CD14-positive monocyte (primary cell): ENCODE results near the gene PCK2. TPM values are rescaled to one million over a fixed set of nuclear protein-coding genes. Genes with fewer than 3 reads are reported as not detected.
A peak's percentile ranks its signal among the peaks of the same experiment; 100 is the strongest.

Experiments used
- DNase-seq, 3 donors: peaks; one replicate each; pipeline ENCODE4 v3.0.0-alpha.2; 2011 to 2022
- H2AFZ ChIP-seq: 2 replicates; pipeline ENCODE4 v1.6.0; 2012; ENCODE audit warnings: mild to moderate bottlenecking, low read depth, low read length, inconsistent platforms; ENCODE audit not compliant: insufficient read depth, poor library complexity, severe bottlenecking
- H3K27ac ChIP-seq, 2 donors: 1 replicate in 1 of 2; 2 replicates in 1 of 2; pipeline ENCODE4 v1.5.1; 2012 to 2013; ENCODE audit warnings: low read length in 2 of 2, control low read depth in 1 of 2, inconsistent platforms in 1 of 2, low read depth in 1 of 2, mild to moderate bottlenecking in 1 of 2
- H3K27me3 ChIP-seq, 2 donors: one replicate each; pipeline versions ENCODE4 v1.6.0 to v1.6.1; 2011 to 2013; ENCODE audit warnings: low read length in 2 of 2; ENCODE audit not compliant: control insufficient read depth in 2 of 2, insufficient read depth in 2 of 2
- H3K36me3 ChIP-seq, 2 donors: replicated peaks in 1 of 2; 1 replicate in 1 of 2; 2 replicates in 1 of 2; pipeline versions ENCODE4 v1.5.1 to v1.6.1; 2012 to 2013; ENCODE audit warnings: low read length in 2 of 2, control low read depth in 1 of 2, inconsistent platforms in 1 of 2, mild to moderate bottlenecking in 1 of 2; ENCODE audit not compliant: insufficient read depth in 2 of 2, control insufficient read depth in 1 of 2
- H3K4me1 ChIP-seq, 2 donors: 1 replicate in 1 of 2; 2 replicates in 1 of 2; pipeline versions ENCODE4 v1.5.1 to v1.6.1; 2012 to 2013; ENCODE audit warnings: low read length in 2 of 2, control low read depth in 1 of 2, inconsistent platforms in 1 of 2, mild to moderate bottlenecking in 1 of 2, moderate library complexity in 1 of 2; ENCODE audit not compliant: insufficient read depth in 2 of 2, control insufficient read depth in 1 of 2
- H3K4me2 ChIP-seq: replicated peaks from 2 replicates; pipeline ENCODE3; 2012; ENCODE audit warnings: low read length, moderate library complexity, mild to moderate bottlenecking; ENCODE audit not compliant: poor library complexity, severe bottlenecking; ENCODE audit errors: extremely low read depth
- H3K4me3 ChIP-seq, 3 experiments: fragments of 200-600 bp in 1 of 3; sonication (generic) in 1 of 3; replicated peaks in 1 of 3; 1 replicate in 2 of 3; 2 replicates in 1 of 3; pipeline ENCODE4 v1.5.1; 2011 to 2013; ENCODE audit warnings: low read length in 3 of 3, mild to moderate bottlenecking in 3 of 3, control low read depth in 2 of 3, low read depth in 2 of 3, inconsistent platforms in 1 of 3, moderate library complexity in 1 of 3
- H3K79me2 ChIP-seq: 2 replicates; pipeline ENCODE4 v1.6.0; 2012; ENCODE audit warnings: mild to moderate bottlenecking, control low read depth, inconsistent platforms, low read length, moderate library complexity; ENCODE audit not compliant: insufficient read depth
- H3K9ac ChIP-seq: 2 replicates; pipeline ENCODE4 v1.6.0; 2017; ENCODE audit warnings: low read length, mild to moderate bottlenecking; ENCODE audit not compliant: insufficient read depth, poor library complexity, severe bottlenecking
- H3K9me3 ChIP-seq, 2 donors: replicated peaks in 1 of 2; 1 replicate in 1 of 2; 2 replicates in 1 of 2; pipeline versions ENCODE4 v1.5.1 to v1.6.1; 2012 to 2013; ENCODE audit warnings: low read length in 2 of 2, control low read depth in 1 of 2; ENCODE audit not compliant: control insufficient read depth in 1 of 2, insufficient read depth in 1 of 2
- H4K20me1 ChIP-seq: 2 replicates; pipeline ENCODE4 v1.6.0; 2012; ENCODE audit warnings: mild to moderate bottlenecking, low read length, control low read depth, moderate library complexity; ENCODE audit not compliant: insufficient read depth
- H3K27ac Mint-ChIP-seq, 7 donors: one replicate each; pipeline ENCODE4 v1.8.0; 2020; ENCODE audit warnings: mild to moderate bottlenecking in 7 of 7, mixed read lengths in 7 of 7, moderate library complexity in 6 of 7, inconsistent platforms in 2 of 7
- H3K27me3 Mint-ChIP-seq, 3 donors: one replicate each; pipeline ENCODE4 v1.8.0; 2021 to 2022; ENCODE audit warnings: low read depth in 3 of 3, mild to moderate bottlenecking in 3 of 3, mixed read lengths in 3 of 3, moderate library complexity in 3 of 3, inconsistent platforms in 1 of 3
- H3K36me3 Mint-ChIP-seq, 2 donors: one replicate each; pipeline ENCODE4 v1.8.0; 2020; ENCODE audit warnings: mixed read lengths in 2 of 2, inconsistent platforms in 1 of 2, mild to moderate bottlenecking in 1 of 2
- H3K4me1 Mint-ChIP-seq: one replicate; pipeline ENCODE4 v1.8.0; 2020; ENCODE audit warnings: mild to moderate bottlenecking, mixed read lengths
- H3K4me3 Mint-ChIP-seq, 2 donors: one replicate each; pipeline ENCODE4 v1.8.0; 2020; ENCODE audit warnings: mild to moderate bottlenecking in 2 of 2, mixed read lengths in 2 of 2, moderate library complexity in 1 of 2
- H3K9me3 Mint-ChIP-seq, 7 donors: one replicate each; pipeline ENCODE4 v1.8.0; 2020 to 2022; ENCODE audit warnings: mixed read lengths in 7 of 7, mild to moderate bottlenecking in 6 of 7, moderate library complexity in 6 of 7, inconsistent platforms in 2 of 7
- WGBS: methylation state at CpG from one replicate; pipeline ENCODE4 v1.1.5; 2013; ENCODE audit warnings: missing lambda C conversion rate; ENCODE audit not compliant: insufficient coverage; 5-methylcytosine and 5-hydroxymethylcytosine counted together
- intact Hi-C, 2 donors: fragments of 100-400 bp; cut with micrococcal nuclease; formaldehyde crosslinking; loops; one replicate each; pipeline versions ENCODE4 v1.15.0 to v1.15.1; 2023
- polyA plus RNA-seq, 3 donors: library from polyadenylated mRNA; depleted of rRNA in 1 of 3; unstranded in 2 of 3; stranded (reverse) in 1 of 3; fragments of 300-500 nt in 2 of 3; fragments of >200 nt in 1 of 3; fragmentation: Illumina TruSeq in 2 of 3; gene quantifications; 1 replicate in 2 of 3; 2 replicates in 1 of 3; pipeline ENCODE4 v1.2.3, GENCODE V29; 2012 to 2021
- TF ChIP-seq, protein P1 (sequence below): fragments of 200-600 bp; IDR thresholded peaks from one replicate; pipeline ENCODE4 v1.8.0; 2022; ENCODE audit warnings: antibody characterized with exemption, mild to moderate bottlenecking

The PCK2 gene
- polyA plus RNA-seq, 3 donors = 29.9 to 34.2 (median 31.3) TPM

DNA sequence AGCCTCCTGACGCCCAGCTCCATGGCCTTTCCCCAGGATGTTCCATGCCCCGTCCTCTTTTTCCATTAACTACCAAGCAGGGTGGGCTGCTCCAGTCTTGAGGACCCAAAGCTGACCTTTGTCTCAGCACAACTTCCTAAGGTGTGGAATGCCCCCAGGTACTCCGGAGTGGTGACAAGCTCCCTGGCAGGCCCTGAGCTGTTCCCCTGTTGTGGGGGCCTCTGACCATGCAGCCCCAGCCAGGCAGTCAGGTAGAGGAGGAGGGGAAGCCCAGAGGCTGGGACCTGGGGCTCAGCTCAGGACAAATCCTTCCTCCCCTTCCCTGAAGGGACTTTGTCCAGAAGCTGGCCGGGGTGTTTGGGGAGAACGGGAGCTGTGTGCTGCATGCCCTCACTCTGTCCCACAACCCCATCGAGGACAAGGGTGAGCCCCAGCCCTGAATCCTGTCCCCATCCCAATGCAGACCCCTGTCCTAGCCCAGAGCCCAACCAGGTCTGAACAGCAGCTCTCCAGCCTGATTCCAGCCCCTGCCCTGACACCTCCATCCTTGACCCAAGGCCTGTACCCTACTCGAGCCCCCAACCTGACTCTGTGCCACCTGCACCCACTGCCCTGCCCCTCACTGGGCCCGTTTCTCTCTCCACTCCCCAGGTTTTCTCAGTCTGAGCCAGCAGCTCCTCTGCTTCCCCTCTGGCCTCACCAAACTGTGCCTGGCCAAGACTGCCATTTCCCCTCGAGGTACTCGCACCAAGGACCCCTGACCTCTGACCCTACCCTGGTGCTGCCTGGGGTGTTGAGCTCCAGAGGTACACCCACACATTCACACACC, 37.9 kb upstream of the PCK2 start:
- intact Hi-C loops = loop anchor here in 1 of 2 donors (5.0 kb wide), 1 partner anchor 51 kb away; no protein-coding TSS in a partner anchor
- Histone ChIP-seq H3K9me3 (no peaks in the 10 kb centered on the region), H2AFZ (no peak overlapping the region), H4K20me1 (no peaks in the 10 kb centered on the region), H3K4me2 (no peak overlapping the region), H3K27ac (no peak overlapping the region), H3K79me2 (no peaks in the 10 kb centered on the region), H3K9ac (no peak overlapping the region), H3K27me3 (peaks cover 0 to 19% of the 10 kb centered on the region in 2 donors), H3K4me3 (no peak overlapping the region), H3K4me1 (peaks cover 13 to 18% of the 10 kb centered on the region in 2 donors), H3K36me3 (no peaks in the 10 kb centered on the region)
- peaks cover 18% of the 10 kb centered on the region for H3K4me1 Mint-ChIP-seq
- H3K27me3 Mint-ChIP-seq = peaks cover 16 to 35% (median 29%) of the 10 kb centered on the region in 3 donors
- H3K36me3 Mint-ChIP-seq = peaks cover 0 to 2% of the 10 kb centered on the region in 2 donors
- H3K9me3 Mint-ChIP-seq = peaks cover 0 to 3% (median 0%) of the 10 kb centered on the region in 7 donors
- peak overlapping the region in 1 of 7 donors; percentile 41 for H3K27ac Mint-ChIP-seq
- 91% methylated on average over 7 of the region's 10 CpGs for WGBS
- H3K4me3 Mint-ChIP-seq = no peak overlapping the region
- no peak for DNase-seq
- TF ChIP-seq, protein P1, sequence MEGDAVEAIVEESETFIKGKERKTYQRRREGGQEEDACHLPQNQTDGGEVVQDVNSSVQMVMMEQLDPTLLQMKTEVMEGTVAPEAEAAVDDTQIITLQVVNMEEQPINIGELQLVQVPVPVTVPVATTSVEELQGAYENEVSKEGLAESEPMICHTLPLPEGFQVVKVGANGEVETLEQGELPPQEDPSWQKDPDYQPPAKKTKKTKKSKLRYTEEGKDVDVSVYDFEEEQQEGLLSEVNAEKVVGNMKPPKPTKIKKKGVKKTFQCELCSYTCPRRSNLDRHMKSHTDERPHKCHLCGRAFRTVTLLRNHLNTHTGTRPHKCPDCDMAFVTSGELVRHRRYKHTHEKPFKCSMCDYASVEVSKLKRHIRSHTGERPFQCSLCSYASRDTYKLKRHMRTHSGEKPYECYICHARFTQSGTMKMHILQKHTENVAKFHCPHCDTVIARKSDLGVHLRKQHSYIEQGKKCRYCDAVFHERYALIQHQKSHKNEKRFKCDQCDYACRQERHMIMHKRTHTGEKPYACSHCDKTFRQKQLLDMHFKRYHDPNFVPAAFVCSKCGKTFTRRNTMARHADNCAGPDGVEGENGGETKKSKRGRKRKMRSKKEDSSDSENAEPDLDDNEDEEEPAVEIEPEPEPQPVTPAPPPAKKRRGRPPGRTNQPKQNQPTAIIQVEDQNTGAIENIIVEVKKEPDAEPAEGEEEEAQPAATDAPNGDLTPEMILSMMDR = no peak

DNA sequence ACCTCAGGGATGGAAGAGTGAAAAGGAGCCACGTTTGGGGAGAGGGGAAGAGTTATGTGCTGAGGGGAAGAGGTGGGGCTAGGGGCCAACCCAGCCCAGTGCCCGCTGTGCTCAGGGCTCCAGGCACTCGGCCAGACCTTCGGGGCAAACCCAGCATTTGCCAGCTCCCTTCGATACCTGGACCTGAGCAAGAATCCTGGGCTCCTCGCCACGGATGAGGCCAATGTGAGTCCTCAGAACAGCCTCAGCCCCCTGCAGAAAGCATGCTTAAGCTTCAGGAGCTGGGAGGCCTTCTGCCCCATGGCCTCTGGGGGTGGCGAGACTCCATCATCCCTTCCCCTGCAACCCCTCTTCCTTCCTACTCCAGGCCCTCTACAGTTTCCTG, 37.3 kb upstream of the PCK2 start:
- Mint-ChIP-seq H3K4me1 (peaks cover 14% of the 10 kb centered on the region), H3K4me3 (no peak overlapping the region), H3K36me3 (peaks cover 0 to 2% of the 10 kb centered on the region in 2 donors), H3K27me3 (peaks cover 16 to 31% (median 29%) of the 10 kb centered on the region in 3 donors), H3K9me3 (peaks cover 0 to 3% (median 0%) of the 10 kb centered on the region in 7 donors), H3K27ac (no peak overlapping the region)
- Histone ChIP-seq H3K4me3 (no peak overlapping the region), H3K9ac (no peak overlapping the region), H3K36me3 (no peaks in the 10 kb centered on the region), H3K4me2 (no peak overlapping the region), H3K27me3 (peaks cover 0 to 19% of the 10 kb centered on the region in 2 donors), H4K20me1 (no peaks in the 10 kb centered on the region), H2AFZ (no peak overlapping the region), H3K27ac (no peak overlapping the region), H3K9me3 (no peaks in the 10 kb centered on the region), H3K4me1 (peaks cover 9 to 12% of the 10 kb centered on the region in 2 donors), H3K79me2 (no peaks in the 10 kb centered on the region)
- 95% methylated on average over 6 of the region's 8 CpGs for WGBS
- no peak for DNase-seq
- TF ChIP-seq, protein P1 = no peak
- intact Hi-C loops = loop anchor here in 1 of 2 donors (5.0 kb wide), 1 partner anchor 51 kb away; no protein-coding TSS in a partner anchor
